Thyroid gland (tissue), 4 donors: ENCODE measurements around the gene FJX1. TPM values are rescaled to one million over a fixed set of nuclear protein-coding genes. Genes with fewer than 3 reads are reported as not detected.

Experiments
- DNase-seq, 2 donors: peaks; one replicate each; pipeline ENCODE4 v3.0.0-alpha.2; 2019
- H3K27ac ChIP-seq, 3 donors: fragments of 200-600 bp; sonication (generic); 1 replicate in 2 of 3; 2 replicates in 1 of 3; pipeline ENCODE4 v1.5.1; 2016 to 2019; ENCODE audit warnings: mild to moderate bottlenecking in 1 of 3, moderate library complexity in 1 of 3
- H3K27me3 ChIP-seq: fragments of 200-600 bp; sonication (generic); one replicate; pipeline ENCODE4 v1.5.1; 2019
- H3K36me3 ChIP-seq, 2 donors: fragments of 200-600 bp; sonication (generic); one replicate each; pipeline ENCODE4 v1.5.1; 2016 to 2019
- H3K4me1 ChIP-seq, 2 donors: fragments of 200-600 bp; sonication (generic); one replicate each; pipeline ENCODE4 v1.5.1; 2017 to 2019
- H3K4me3 ChIP-seq, 3 donors: fragments of 200-600 bp; sonication (generic); replicated peaks in 1 of 3; 1 replicate in 2 of 3; 2 replicates in 1 of 3; pipeline ENCODE4 v1.5.1; 2016; ENCODE audit warnings: mild to moderate bottlenecking in 1 of 3
- H3K9me3 ChIP-seq: fragments of 200-600 bp; sonication (generic); one replicate; pipeline ENCODE4 v1.5.1; 2017
- POLR2A ChIP-seq, 2 donors: fragments of 450-650 bp; IDR thresholded peaks; one replicate each; pipeline ENCODE4 v1.6.1; 2017; ENCODE audit warnings: antibody characterized with exemption in 2 of 2, mild to moderate bottlenecking in 2 of 2, moderate library complexity in 1 of 2
- WGBS, 2 donors: methylation state at CpG; one replicate each; pipeline ENCODE4 v1.1.5; 2017; 5-methylcytosine and 5-hydroxymethylcytosine counted together
- intact Hi-C: fragments of 100-400 bp; cut with DNase I; formaldehyde crosslinking; loops from one replicate; pipeline ENCODE4 v1.15.1; 2023
- total RNA-seq, 4 donors: library from RNA; depleted of rRNA; stranded (reverse); fragments of >200 nt; gene quantifications; one replicate each; pipeline ENCODE4 v1.2.3, GENCODE V29; 2016
- TF ChIP-seq, protein P1 (sequence below), 6 experiments: fragments of 200-600 bp in 3 of 6; fragments of 450-650 bp in 3 of 6; sonication (generic) in 3 of 6; IDR thresholded peaks; one replicate each; pipeline ENCODE4 v1.5.1; 2016 to 2019; ENCODE audit warnings: antibody characterized with exemption in 6 of 6, mild to moderate bottlenecking in 2 of 6, inconsistent platforms in 1 of 6, moderate library complexity in 1 of 6

The FJX1 gene
- total RNA-seq, 4 donors from 2014 or later = 1.5 to 5.9 (median 2.9) TPM

DNA sequence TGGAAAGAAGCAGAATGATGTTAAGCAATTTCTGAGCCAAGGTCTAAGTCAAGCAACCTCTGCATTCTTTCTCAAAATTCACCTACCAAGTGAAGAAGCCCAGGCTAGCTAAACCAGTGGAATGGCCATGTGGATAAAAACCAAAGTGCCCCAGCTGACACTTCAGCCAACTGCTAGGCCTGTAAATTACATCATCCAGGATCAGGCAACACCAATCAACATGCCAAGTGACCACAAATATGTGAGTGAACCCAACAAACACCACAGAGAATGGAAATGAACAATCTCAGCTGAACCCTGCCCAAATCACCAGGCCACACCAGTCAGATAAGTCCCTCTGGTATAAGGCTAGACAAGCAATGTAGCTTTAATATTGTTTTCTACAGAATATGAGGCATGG is 25.1 kb upstream of the FJX1 start:
- intact Hi-C loops = no loop called here
- H3K4me3 ChIP-seq = no peak overlapping the region
- H3K4me1 ChIP-seq = no peaks in the 10 kb centered on the region
- TF ChIP-seq, protein P1, sequence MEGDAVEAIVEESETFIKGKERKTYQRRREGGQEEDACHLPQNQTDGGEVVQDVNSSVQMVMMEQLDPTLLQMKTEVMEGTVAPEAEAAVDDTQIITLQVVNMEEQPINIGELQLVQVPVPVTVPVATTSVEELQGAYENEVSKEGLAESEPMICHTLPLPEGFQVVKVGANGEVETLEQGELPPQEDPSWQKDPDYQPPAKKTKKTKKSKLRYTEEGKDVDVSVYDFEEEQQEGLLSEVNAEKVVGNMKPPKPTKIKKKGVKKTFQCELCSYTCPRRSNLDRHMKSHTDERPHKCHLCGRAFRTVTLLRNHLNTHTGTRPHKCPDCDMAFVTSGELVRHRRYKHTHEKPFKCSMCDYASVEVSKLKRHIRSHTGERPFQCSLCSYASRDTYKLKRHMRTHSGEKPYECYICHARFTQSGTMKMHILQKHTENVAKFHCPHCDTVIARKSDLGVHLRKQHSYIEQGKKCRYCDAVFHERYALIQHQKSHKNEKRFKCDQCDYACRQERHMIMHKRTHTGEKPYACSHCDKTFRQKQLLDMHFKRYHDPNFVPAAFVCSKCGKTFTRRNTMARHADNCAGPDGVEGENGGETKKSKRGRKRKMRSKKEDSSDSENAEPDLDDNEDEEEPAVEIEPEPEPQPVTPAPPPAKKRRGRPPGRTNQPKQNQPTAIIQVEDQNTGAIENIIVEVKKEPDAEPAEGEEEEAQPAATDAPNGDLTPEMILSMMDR (IDR thresholded peaks at IDR 0.05) = no peak
- TF ChIP-seq POLR2A (IDR thresholded peaks at IDR 0.05) = no peak
- H3K27me3 ChIP-seq = no peaks in the 10 kb centered on the region
- no peak overlapping the region for H3K27ac ChIP-seq
- H3K36me3 ChIP-seq = no peaks in the 10 kb centered on the region
- no peak for DNase-seq
- no peaks in the 10 kb centered on the region for H3K9me3 ChIP-seq

DNA sequence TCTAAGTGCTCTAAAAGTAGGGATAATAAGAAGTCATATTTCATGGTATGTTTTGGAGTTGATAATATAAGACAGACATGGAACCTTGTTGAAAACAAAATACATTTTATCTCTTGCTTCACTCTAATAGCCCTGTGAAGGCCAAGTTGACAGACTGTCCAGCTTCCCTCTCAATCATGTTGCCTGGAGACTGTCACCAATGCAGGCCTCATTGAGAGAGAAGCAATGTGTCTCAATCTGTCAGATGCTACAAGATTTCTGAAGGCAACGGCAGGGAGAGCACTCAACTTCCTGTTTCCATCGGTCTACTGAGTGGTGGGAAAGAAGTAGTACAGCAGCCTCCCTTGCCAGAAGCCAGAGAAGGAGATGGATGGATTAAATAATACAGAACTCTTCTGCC is 23.6 kb upstream of the FJX1 start:
- H3K27ac ChIP-seq = no peak overlapping the region
- H3K36me3 ChIP-seq = no peaks in the 10 kb centered on the region
- H3K27me3 ChIP-seq = no peaks in the 10 kb centered on the region
- no peaks in the 10 kb centered on the region for H3K9me3 ChIP-seq
- TF ChIP-seq, protein P1 (IDR thresholded peaks at IDR 0.05) = no peak
- no peak for TF ChIP-seq POLR2A (IDR thresholded peaks at IDR 0.05)
- no peak overlapping the region for H3K4me3 ChIP-seq
- H3K4me1 ChIP-seq = no peaks in the 10 kb centered on the region
- 41 to 55% methylated on average over 2 of the region's 2 CpGs for WGBS, 2 donors
- DNase-seq = no peak
- intact Hi-C loops = no loop called here

DNA sequence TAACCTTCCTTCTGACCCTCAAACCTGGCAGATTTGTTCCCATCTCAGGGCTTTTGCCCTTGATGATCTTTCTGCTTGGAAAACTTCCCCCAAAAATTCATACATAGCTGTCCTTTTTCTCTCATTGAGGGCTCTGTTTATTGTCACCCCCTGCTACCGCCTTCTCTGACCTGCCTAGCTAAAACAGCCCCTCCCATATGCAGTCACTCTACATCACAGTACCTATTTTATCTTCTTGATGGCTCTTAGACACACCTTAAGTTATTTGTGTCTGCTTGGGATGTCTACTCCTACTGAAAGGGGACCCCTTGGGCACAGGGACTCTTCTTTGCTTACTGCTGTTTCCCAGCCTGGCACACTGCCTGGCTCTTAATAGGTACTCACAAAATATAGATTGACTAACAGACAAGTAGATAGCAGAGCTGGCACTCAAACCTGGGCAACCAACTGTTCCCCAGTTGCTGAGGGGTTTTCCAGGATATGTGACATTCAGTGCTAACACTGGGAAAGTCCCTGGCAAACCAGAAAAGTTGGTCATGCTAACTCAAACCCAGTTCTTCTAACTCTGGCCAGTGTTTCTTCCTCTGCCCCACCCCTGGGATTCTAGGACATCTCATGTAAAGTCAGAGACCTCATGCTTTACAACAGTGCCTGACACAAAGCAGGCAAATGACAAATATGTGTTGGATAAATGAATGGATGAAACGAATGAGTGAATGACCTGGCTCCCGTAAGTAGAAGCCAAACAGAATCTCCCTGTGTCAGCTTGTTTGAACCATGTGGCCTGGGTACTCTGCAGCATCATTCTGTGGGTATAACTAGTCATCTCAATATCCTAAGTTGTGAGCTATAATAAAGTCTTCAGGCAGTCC is 19.8 kb upstream of the FJX1 start:
- intact Hi-C loops = no loop called here
- WGBS, 2 donors = 60 to 89% methylated on average over 3 of the region's 3 CpGs
- Histone ChIP-seq H3K4me3 (no peak overlapping the region), H3K27me3 (no peaks in the 10 kb centered on the region), H3K27ac (no peak overlapping the region), H3K36me3 (no peaks in the 10 kb centered on the region), H3K9me3 (no peaks in the 10 kb centered on the region), H3K4me1 (no peaks in the 10 kb centered on the region)
- TF ChIP-seq POLR2A (IDR thresholded peaks at IDR 0.05) = no peak
- TF ChIP-seq, protein P1 (IDR thresholded peaks at IDR 0.05) = no peak
- DNase-seq = no peak

DNA sequence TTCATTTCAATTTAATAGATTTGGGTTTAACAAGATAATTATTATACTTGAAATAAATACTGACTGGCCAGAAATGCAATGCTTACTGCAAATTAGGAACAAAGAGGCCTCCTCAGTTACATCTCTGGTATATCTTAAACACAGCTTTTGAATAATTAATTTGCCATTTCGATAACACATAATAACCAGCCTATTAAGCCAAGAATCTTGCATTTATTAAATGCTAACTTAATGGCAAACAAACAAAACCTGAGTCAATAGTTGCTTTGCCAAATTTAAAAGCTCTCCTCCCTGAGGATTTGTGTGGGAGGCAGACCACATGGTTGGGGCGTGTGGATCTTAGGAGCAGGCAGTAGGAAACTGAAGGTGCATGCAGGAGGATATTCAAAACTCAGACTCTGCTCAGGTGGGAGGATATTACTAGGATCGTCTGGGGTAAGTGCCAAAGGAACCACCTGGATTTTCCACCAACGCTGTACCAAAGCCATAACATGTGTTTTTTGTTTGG is 17.9 kb upstream of the FJX1 start:
- no peak for TF ChIP-seq POLR2A (IDR thresholded peaks at IDR 0.05)
- TF ChIP-seq, protein P1 (IDR thresholded peaks at IDR 0.05) = no peak
- H3K27ac ChIP-seq = no peak overlapping the region
- no peak for DNase-seq
- intact Hi-C loops = no loop called here
- no peak overlapping the region for H3K4me3 ChIP-seq
- WGBS, 2 donors = 72 to 83% methylated on average over 4 of the region's 4 CpGs
- no peaks in the 10 kb centered on the region for H3K36me3 ChIP-seq
- H3K27me3 ChIP-seq = no peaks in the 10 kb centered on the region
- no peaks in the 10 kb centered on the region for H3K9me3 ChIP-seq
- H3K4me1 ChIP-seq = no peaks in the 10 kb centered on the region

DNA sequence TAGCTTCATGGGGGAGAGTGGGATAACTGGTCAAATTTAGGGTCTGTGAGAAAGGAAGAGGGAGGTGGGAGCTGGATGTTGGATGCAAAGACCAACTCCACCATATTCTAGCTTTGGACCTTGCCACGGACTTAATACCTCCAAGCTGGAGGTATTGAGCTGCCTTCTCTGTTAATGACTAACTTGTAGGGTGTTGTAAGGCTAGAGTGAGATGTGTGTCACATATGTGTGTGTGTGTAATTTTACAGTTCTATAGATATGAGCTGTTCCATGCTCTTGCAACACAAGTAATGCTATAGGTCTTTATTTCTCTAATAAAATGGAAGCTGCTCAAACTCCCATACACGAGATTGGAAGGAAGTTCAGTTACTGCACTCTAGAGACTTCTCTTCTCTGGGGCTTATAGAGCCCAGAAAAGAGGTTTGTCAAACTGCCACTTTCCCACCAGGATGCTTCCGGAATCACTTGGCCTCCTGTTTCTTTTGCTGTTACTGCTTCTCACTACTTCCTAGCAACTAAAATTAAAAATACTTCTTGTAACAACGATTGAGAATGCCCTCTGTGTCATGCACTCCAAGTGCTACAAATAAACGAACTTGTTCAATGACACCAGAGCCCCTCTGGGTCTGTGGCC is 16.0 kb upstream of the FJX1 start:
- TF ChIP-seq POLR2A (IDR thresholded peaks at IDR 0.05) = no peak
- TF ChIP-seq, protein P1 (IDR thresholded peaks at IDR 0.05) = no peak
- Histone ChIP-seq H3K36me3 (no peaks in the 10 kb centered on the region), H3K9me3 (no peaks in the 10 kb centered on the region), H3K27me3 (no peaks in the 10 kb centered on the region), H3K27ac (no peak overlapping the region), H3K4me3 (no peak overlapping the region), H3K4me1 (no peaks in the 10 kb centered on the region)
- WGBS, 2 donors = 61 to 64% methylated on average over 5 of the region's 5 CpGs
- no peak for DNase-seq
- intact Hi-C loops = no loop called here
